PC-3 (cell line): ENCODE measurements around the gene TDRD7. TPM values are rescaled to one million over a fixed set of nuclear protein-coding genes. Genes with fewer than 3 reads are reported as not detected.

Experiments used
- ATAC-seq: fragments of 200-7000 bp; cut with Tn5 transposase; 2 replicates; pipeline ENCODE4 v1.9.1; 2020; ENCODE audit warnings: mild to moderate bottlenecking, moderate library complexity
- BruUV-seq: library from RNA; stranded (reverse); fragments of 400-500 nt; replicated peaks from 2 replicates; lab custom pipeline; 2021; lab: Mats Ljungman, UMichigan
- CTCF ChIA-PET: fragments of 300-600 bp; sonication (Branson Sonifier 250); formaldehyde crosslinking; loops from one replicate; lab custom pipeline; 2022; ENCODE audit warnings: antibody characterized with exemption; lab: Charles Lee
- POLR2A ChIA-PET: fragments of 300-600 bp; sonication (Branson Sonifier 250); formaldehyde crosslinking; loops from one replicate; lab custom pipeline; 2022; ENCODE audit warnings: antibody characterized with exemption; ENCODE audit not compliant: unreplicated experiment; lab: Charles Lee
- DNase-seq: peaks from one replicate; pipeline ENCODE4 v3.0.0-alpha.2; 2015
- H2AFZ ChIP-seq: fragments of 300-600 bp; sonication (generic); 2 replicates; pipeline ENCODE4 v1.6.0; 2016; ENCODE audit warnings: antibody characterized with exemption, low read length
- H3F3A ChIP-seq: fragments of 300-600 bp; sonication (generic); one replicate; pipeline ENCODE4 v1.6.0; 2017; ENCODE audit warnings: antibody characterized with exemption, low read length, control low read depth, mild to moderate bottlenecking; ENCODE audit not compliant: unreplicated experiment
- H3K27ac ChIP-seq: fragments of 300-600 bp; sonication (generic); 2 replicates; pipeline ENCODE4 v1.5.1; 2016; ENCODE audit warnings: mild to moderate bottlenecking, low read length
- H3K27me3 ChIP-seq: fragments of 300-600 bp; sonication (generic); 2 replicates; pipeline ENCODE4 v1.6.1; 2016; ENCODE audit warnings: low read length, mixed read lengths
- H3K36me3 ChIP-seq: fragments of 300-600 bp; sonication (generic); 2 replicates; pipeline ENCODE4 v1.6.1; 2016; ENCODE audit warnings: low read depth, mixed run types, low read length, mixed read lengths
- H3K4me1 ChIP-seq: fragments of 300-600 bp; sonication (generic); 2 replicates; pipeline ENCODE4 v1.5.1; 2016; ENCODE audit warnings: low read length; ENCODE audit not compliant: insufficient read depth
- H3K4me2 ChIP-seq: fragments of 300-600 bp; sonication (generic); 2 replicates; pipeline ENCODE4 v1.6.0; 2016; ENCODE audit warnings: low read length
- H3K4me3 ChIP-seq: fragments of 300-600 bp; sonication (generic); 2 replicates; pipeline ENCODE4 v1.5.1; 2016; ENCODE audit warnings: mild to moderate bottlenecking, low read length, mixed read lengths
- H3K79me2 ChIP-seq: fragments of 300-600 bp; sonication (generic); 2 replicates; pipeline ENCODE4 v1.6.1; 2017; ENCODE audit warnings: low read length, mixed read lengths
- H3K9ac ChIP-seq: fragments of 300-600 bp; sonication (generic); 2 replicates; pipeline ENCODE4 v1.6.0; 2016; ENCODE audit warnings: mild to moderate bottlenecking, low read length
- H3K9me2 ChIP-seq: fragments of 300-600 bp; sonication (generic); replicated peaks from 2 replicates; pipeline ENCODE4 v1.6.1; 2016; ENCODE audit warnings: mixed run types, low read length, mixed read lengths
- H3K9me3 ChIP-seq: fragments of 300-600 bp; sonication (generic); 2 replicates; pipeline ENCODE4 v1.6.1; 2016; ENCODE audit warnings: low read length, mixed read lengths
- H4K20me1 ChIP-seq: fragments of 300-600 bp; sonication (generic); 2 replicates; pipeline ENCODE4 v1.6.1; 2016; ENCODE audit warnings: low read length, mixed read lengths
- EZH2 ChIP-seq: fragments of 300-600 bp; sonication (generic); IDR thresholded peaks from one replicate; pipeline ENCODE4 v1.6.1; 2017; ENCODE audit warnings: antibody characterized with exemption, mild to moderate bottlenecking, low read length; ENCODE audit not compliant: unreplicated experiment
- EZH2phosphoT487 ChIP-seq: fragments of 300-600 bp; sonication (generic); IDR thresholded peaks from 2 replicates; pipeline ENCODE4 v1.6.1; 2018; ENCODE audit warnings: mild to moderate bottlenecking, antibody characterized with exemption, low read length, borderline replicate concordance
- intact Hi-C: fragments of 100-400 bp; cut with micrococcal nuclease; formaldehyde crosslinking; loops from 2 replicates; pipeline ENCODE4 v1.9.0; 2023
- total RNA-seq: library from RNA; depleted of rRNA; stranded (reverse); fragments of >200 nt; gene quantifications from 2 replicates; pipeline ENCODE4 v1.2.3, GENCODE V29; 2014
- TF ChIP-seq, protein P1 (sequence below): fragments of 300-600 bp; sonication (generic); conservative IDR thresholded peaks from 2 replicates; pipeline ENCODE4 v1.5.1; 2017; ENCODE audit warnings: antibody characterized with exemption, low read depth, mild to moderate bottlenecking, low read length

The TDRD7 gene
- total RNA-seq, 1 experiment from 2014 or later, result 4.2 TPM

GRCh38 chr9:97366476-97366875, 45.4 kb upstream of the TDRD7 start:
- Histone ChIP-seq H3K4me3 (no peak overlapping the region), H3K27me3 (no peaks in the 10 kb centered on the region), H3K79me2 (no peaks in the 10 kb centered on the region), H3K9me3 (no peaks in the 10 kb centered on the region), H3K36me3 (no peaks in the 10 kb centered on the region), H3K4me1 (no peaks in the 10 kb centered on the region), H2AFZ (no peak overlapping the region), H3K4me2 (no peak overlapping the region), H4K20me1 (no peaks in the 10 kb centered on the region), H3F3A (no peaks in the 10 kb centered on the region), H3K9me2 (no peaks in the 10 kb centered on the region), H3K9ac (no peak overlapping the region), H3K27ac (no peak overlapping the region)
- TF ChIP-seq, protein P1, sequence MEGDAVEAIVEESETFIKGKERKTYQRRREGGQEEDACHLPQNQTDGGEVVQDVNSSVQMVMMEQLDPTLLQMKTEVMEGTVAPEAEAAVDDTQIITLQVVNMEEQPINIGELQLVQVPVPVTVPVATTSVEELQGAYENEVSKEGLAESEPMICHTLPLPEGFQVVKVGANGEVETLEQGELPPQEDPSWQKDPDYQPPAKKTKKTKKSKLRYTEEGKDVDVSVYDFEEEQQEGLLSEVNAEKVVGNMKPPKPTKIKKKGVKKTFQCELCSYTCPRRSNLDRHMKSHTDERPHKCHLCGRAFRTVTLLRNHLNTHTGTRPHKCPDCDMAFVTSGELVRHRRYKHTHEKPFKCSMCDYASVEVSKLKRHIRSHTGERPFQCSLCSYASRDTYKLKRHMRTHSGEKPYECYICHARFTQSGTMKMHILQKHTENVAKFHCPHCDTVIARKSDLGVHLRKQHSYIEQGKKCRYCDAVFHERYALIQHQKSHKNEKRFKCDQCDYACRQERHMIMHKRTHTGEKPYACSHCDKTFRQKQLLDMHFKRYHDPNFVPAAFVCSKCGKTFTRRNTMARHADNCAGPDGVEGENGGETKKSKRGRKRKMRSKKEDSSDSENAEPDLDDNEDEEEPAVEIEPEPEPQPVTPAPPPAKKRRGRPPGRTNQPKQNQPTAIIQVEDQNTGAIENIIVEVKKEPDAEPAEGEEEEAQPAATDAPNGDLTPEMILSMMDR, result no peak
- TF ChIP-seq EZH2phosphoT487, result no peak
- TF ChIP-seq EZH2, result no peak
- intact Hi-C loops, result no loop called here
- no peak for ATAC-seq
- DNase-seq, result no peak
- BruUV-seq, result no TSS peak
- POLR2A ChIA-PET, result no interaction called here
- CTCF ChIA-PET, result no interaction called here

DNA sequence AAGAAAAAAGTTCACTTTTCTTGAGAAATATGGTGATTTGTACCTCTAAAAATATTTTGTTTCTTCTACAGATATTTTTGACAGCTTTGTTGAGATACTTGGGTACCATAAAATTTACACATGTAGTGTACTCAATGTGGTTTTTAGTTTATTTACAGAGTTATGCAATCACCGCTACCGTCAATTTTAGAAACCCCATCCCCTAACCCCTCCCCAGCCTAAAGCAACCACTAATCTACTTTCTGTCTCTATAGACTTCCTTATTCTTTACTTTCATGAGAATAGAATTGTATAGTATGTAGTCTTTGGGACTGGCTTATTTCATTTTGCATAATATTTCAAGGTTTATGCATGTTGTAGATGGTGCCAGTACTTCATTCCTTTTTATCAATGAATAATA, 45.0 kb upstream of the TDRD7 start:
- H2AFZ ChIP-seq, result no peak overlapping the region
- no TSS peak for BruUV-seq
- no peaks in the 10 kb centered on the region for H3F3A ChIP-seq
- ChIA-PET CTCF (no interaction called here), POLR2A (no interaction called here)
- H3K9ac ChIP-seq, result no peak overlapping the region
- no peak overlapping the region for H3K4me3 ChIP-seq
- no peaks in the 10 kb centered on the region for H3K36me3 ChIP-seq
- no peaks in the 10 kb centered on the region for H3K79me2 ChIP-seq
- H3K27ac ChIP-seq, result no peak overlapping the region
- intact Hi-C loops, result no loop called here
- TF ChIP-seq, protein P1, result no peak
- TF ChIP-seq EZH2phosphoT487 (no peak), EZH2 (no peak)
- H3K4me1 ChIP-seq, result no peaks in the 10 kb centered on the region
- no peaks in the 10 kb centered on the region for H3K9me2 ChIP-seq
- no peaks in the 10 kb centered on the region for H3K27me3 ChIP-seq
- H3K4me2 ChIP-seq, result no peak overlapping the region
- no peaks in the 10 kb centered on the region for H3K9me3 ChIP-seq
- DNase-seq (no peak), ATAC-seq (no peak)
- no peaks in the 10 kb centered on the region for H4K20me1 ChIP-seq

- no peak for TF ChIP-seq EZH2phosphoT487
- no peak for TF ChIP-seq EZH2
- TF ChIP-seq, protein P1, result no peak
- CTCF ChIA-PET, result no interaction called here
Measured at GRCh38 chr9:97367729-97368128, 44.2 kb upstream of the TDRD7 start.

More at GRCh38 chr9:97367729-97368128, 44.2 kb upstream of the TDRD7 start:
- H3K4me3 ChIP-seq, result no peak overlapping the region
- no peaks in the 10 kb centered on the region for H4K20me1 ChIP-seq
- no peak overlapping the region for H3K27ac ChIP-seq
- no peaks in the 10 kb centered on the region for H3F3A ChIP-seq
- H3K9ac ChIP-seq, result no peak overlapping the region
- no peaks in the 10 kb centered on the region for H3K79me2 ChIP-seq
- H3K36me3 ChIP-seq, result no peaks in the 10 kb centered on the region
- intact Hi-C loops, result no loop called here
- no peak overlapping the region for H3K4me2 ChIP-seq
- H3K4me1 ChIP-seq, result no peaks in the 10 kb centered on the region
- H2AFZ ChIP-seq, result no peak overlapping the region
- ATAC-seq, result no peak
- no peaks in the 10 kb centered on the region for H3K9me2 ChIP-seq
- no peak for DNase-seq
- no peaks in the 10 kb centered on the region for H3K9me3 ChIP-seq
- no TSS peak for BruUV-seq
- POLR2A ChIA-PET, result no interaction called here
- no peaks in the 10 kb centered on the region for H3K27me3 ChIP-seq
